ENCODE measurements around the gene DSCAM. TPM values are rescaled to one million over a fixed set of nuclear protein-coding genes. Genes with fewer than 3 reads are reported as not detected.

DSCAM gene
- total and polyA plus RNA-seq, 2 experiments from 2014 or later: not detected

DNA sequence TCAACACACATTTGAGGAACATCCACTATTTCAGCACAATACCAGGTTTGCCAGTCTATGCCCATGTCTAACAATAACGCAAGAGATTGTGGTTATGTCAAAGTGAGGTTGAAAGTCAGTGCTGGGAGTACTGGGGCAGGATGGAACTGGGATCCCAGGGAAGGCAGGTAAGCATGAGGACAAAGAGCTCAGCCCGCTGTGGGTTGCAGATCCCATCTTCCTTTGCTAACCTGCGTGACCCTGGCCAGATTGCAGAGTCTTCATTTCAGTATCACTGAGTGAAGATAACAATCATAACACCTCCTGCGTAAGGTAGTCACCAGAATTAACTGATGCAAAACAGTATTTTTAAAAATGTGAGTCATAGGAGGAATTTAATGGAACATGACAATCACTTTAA, 729.7 kb downstream of the DSCAM start:
- DNase-seq: no peak
- Histone ChIP-seq H3K79me2 (ENCODE audit: insufficient read depth) (no peaks in the 10 kb centered on the region), H3K9ac (no peak overlapping the region), H3F3A (ENCODE audit: insufficient read depth) (no peaks in the 10 kb centered on the region), H2AFZ (no peak overlapping the region), H3K4me2 (ENCODE audit: unreplicated experiment) (no peak overlapping the region), H3K27ac (no peak overlapping the region), H3K4me3 (no peak overlapping the region), H4K20me1 (ENCODE audit: insufficient read depth) (no peaks in the 10 kb centered on the region), H3K9me2 (ENCODE audit: insufficient read depth) (no peaks in the 10 kb centered on the region), H3K4me1 (ENCODE audit: insufficient read depth) (no peaks in the 10 kb centered on the region), H3K36me3 (ENCODE audit: low read depth) (no peaks in the 10 kb centered on the region), H3K27me3 (replicated peaks; ENCODE audit: insufficient read depth) (no peaks in the 10 kb centered on the region), H3K9me3 (ENCODE audit: low read depth) (no peaks in the 10 kb centered on the region)
- TF ChIP-seq EZH2 (IDR thresholded peaks at IDR 0.05; ENCODE audit: insufficient read depth, poor library complexity, severe bottlenecking): no peak
- TF ChIP-seq EZH2phosphoT487 (IDR thresholded peaks at IDR 0.05; ENCODE audit: insufficient read depth, low read depth): no peak
- in situ Hi-C loops (cut with MboI): loop anchor here (25.0 kb wide), 2 partner anchors 105 to 605 kb away; no protein-coding TSS in a partner anchor
- WGBS, 2 experiments (ENCODE audit: low coverage in 1 of 2, low lambda C conversion rate in 2 of 2, missing lambda C conversion rate in 2 of 2): 46 to 51% methylated on average over 4 of the region's 4 CpGs

DNA sequence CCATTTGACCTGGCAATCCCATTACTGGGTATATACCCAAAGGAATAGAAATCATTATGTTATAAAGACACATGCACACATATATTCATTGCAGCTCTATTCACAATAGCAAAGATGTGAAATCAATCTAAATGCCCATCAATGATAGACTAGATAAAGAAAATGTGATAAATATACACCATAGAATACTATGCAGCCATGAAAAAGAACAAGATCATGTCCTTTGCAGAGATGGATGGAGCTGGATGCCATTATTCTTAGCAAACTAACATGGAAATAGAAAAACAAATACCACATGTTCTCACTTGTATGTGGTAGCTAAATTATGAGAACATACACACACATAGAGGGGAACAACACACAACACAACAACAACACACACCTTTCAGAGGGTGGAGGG, 731.2 kb downstream of the DSCAM start:
- Histone ChIP-seq H3K79me2 (ENCODE audit: insufficient read depth) (no peaks in the 10 kb centered on the region), H3K4me1 (ENCODE audit: insufficient read depth) (no peaks in the 10 kb centered on the region), H3K27me3 (replicated peaks; ENCODE audit: insufficient read depth) (no peaks in the 10 kb centered on the region), H2AFZ (no peak overlapping the region), H3K36me3 (ENCODE audit: low read depth) (no peaks in the 10 kb centered on the region), H3K4me3 (no peak overlapping the region), H3K4me2 (ENCODE audit: unreplicated experiment) (no peak overlapping the region), H3K9me3 (ENCODE audit: low read depth) (no peaks in the 10 kb centered on the region), H4K20me1 (ENCODE audit: insufficient read depth) (no peaks in the 10 kb centered on the region), H3K9me2 (ENCODE audit: insufficient read depth) (no peaks in the 10 kb centered on the region), H3K9ac (no peak overlapping the region), H3F3A (ENCODE audit: insufficient read depth) (no peaks in the 10 kb centered on the region), H3K27ac (no peak overlapping the region)
- DNase-seq: no peak
- TF ChIP-seq EZH2 (IDR thresholded peaks at IDR 0.05; ENCODE audit: insufficient read depth, poor library complexity, severe bottlenecking): no peak
- TF ChIP-seq EZH2phosphoT487 (IDR thresholded peaks at IDR 0.05; ENCODE audit: insufficient read depth, low read depth): no peak
- in situ Hi-C loops (cut with MboI): loop anchor here (25.0 kb wide), 2 partner anchors 103 to 603 kb away; no protein-coding TSS in a partner anchor

DNA sequence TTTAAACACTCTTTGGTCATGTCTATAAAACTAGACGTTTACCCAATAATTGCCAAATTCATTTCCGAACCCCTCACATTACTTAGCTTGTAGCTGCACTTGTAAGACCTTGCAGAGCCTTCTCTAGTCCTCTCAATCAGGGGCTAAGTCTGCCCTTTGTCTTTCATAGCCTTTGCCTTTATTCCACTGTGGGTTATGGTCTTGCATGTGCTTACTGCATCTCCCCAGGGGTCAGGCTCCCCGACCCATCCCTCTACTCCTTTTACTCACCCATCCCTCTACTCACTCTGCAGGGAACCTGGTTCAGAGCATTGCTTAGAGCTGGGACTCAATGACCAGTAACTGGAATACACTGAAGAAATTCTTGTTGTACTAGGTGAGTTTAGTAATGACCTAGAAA, 744.3 kb downstream of the DSCAM start:
- Histone ChIP-seq H3K4me3 (no peak overlapping the region), H3K4me2 (ENCODE audit: unreplicated experiment) (no peak overlapping the region), H3K79me2 (ENCODE audit: insufficient read depth) (no peaks in the 10 kb centered on the region), H3K9ac (no peak overlapping the region), H3K27me3 (replicated peaks; ENCODE audit: insufficient read depth) (no peaks in the 10 kb centered on the region), H4K20me1 (ENCODE audit: insufficient read depth) (no peaks in the 10 kb centered on the region), H3K9me3 (ENCODE audit: low read depth) (peaks cover 5% of the 10 kb centered on the region), H2AFZ (no peak overlapping the region), H3K36me3 (ENCODE audit: low read depth) (no peaks in the 10 kb centered on the region), H3K4me1 (ENCODE audit: insufficient read depth) (no peaks in the 10 kb centered on the region), H3K27ac (no peak overlapping the region), H3K9me2 (ENCODE audit: insufficient read depth) (no peaks in the 10 kb centered on the region), H3F3A (ENCODE audit: insufficient read depth) (no peaks in the 10 kb centered on the region)
- in situ Hi-C loops (cut with MboI): loop anchor here (25.0 kb wide), 2 partner anchors 90 to 590 kb away; no protein-coding TSS in a partner anchor
- no peak for DNase-seq
- TF ChIP-seq EZH2phosphoT487 (IDR thresholded peaks at IDR 0.05; ENCODE audit: insufficient read depth, low read depth): no peak
- 23 to 31% methylated on average over 3 of the region's 3 CpGs for WGBS, 2 experiments (ENCODE audit: low coverage in 1 of 2, low lambda C conversion rate in 2 of 2, missing lambda C conversion rate in 2 of 2)

DNA sequence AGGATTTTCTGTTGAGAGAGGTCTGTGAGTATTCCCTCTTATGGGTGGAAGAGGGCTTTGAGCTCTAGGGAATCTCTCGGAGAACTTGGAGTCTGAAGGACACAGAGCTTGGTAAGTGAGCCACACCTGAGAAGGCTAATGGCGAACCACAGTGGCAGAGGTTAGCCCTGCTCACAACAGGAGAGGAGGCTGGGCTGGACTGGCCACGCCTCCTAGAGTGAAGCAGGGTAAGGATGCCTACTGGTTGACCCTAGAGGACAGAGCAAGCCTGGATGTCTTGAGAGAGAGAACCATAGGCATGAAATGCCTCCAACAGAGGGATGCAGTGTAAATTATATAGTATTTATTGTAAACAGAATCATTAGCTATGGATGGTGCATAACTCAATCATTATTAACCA, 747.1 kb downstream of the DSCAM start:
- H3K36me3 ChIP-seq (ENCODE audit: low read depth): no peaks in the 10 kb centered on the region
- no peaks in the 10 kb centered on the region for H4K20me1 ChIP-seq (ENCODE audit: insufficient read depth)
- DNase-seq: no peak
- no peak overlapping the region for H3K9ac ChIP-seq
- TF ChIP-seq EZH2phosphoT487 (IDR thresholded peaks at IDR 0.05; ENCODE audit: insufficient read depth, low read depth) (no peak), EZH2 (IDR thresholded peaks at IDR 0.05; ENCODE audit: insufficient read depth, poor library complexity, severe bottlenecking) (no peak)
- H3K4me1 ChIP-seq (ENCODE audit: insufficient read depth): no peaks in the 10 kb centered on the region
- no peak overlapping the region for H3K27ac ChIP-seq
- 13 to 21% methylated on average over 3 of the region's 3 CpGs for WGBS, 2 experiments (ENCODE audit: low coverage in 1 of 2, low lambda C conversion rate in 2 of 2, missing lambda C conversion rate in 2 of 2)
- no peaks in the 10 kb centered on the region for H3F3A ChIP-seq (ENCODE audit: insufficient read depth)
- no peak overlapping the region for H3K4me2 ChIP-seq (ENCODE audit: unreplicated experiment)
- H3K79me2 ChIP-seq (ENCODE audit: insufficient read depth): no peaks in the 10 kb centered on the region
- no peak overlapping the region for H3K4me3 ChIP-seq
- no peaks in the 10 kb centered on the region for H3K27me3 ChIP-seq (replicated peaks; ENCODE audit: insufficient read depth)
- H3K9me3 ChIP-seq (ENCODE audit: low read depth): peaks cover 5% of the 10 kb centered on the region
- H2AFZ ChIP-seq: no peak overlapping the region
- no peaks in the 10 kb centered on the region for H3K9me2 ChIP-seq (ENCODE audit: insufficient read depth)
- in situ Hi-C loops (cut with MboI): loop anchor here (25.0 kb wide), 2 partner anchors 88 to 588 kb away; no protein-coding TSS in a partner anchor

DNA sequence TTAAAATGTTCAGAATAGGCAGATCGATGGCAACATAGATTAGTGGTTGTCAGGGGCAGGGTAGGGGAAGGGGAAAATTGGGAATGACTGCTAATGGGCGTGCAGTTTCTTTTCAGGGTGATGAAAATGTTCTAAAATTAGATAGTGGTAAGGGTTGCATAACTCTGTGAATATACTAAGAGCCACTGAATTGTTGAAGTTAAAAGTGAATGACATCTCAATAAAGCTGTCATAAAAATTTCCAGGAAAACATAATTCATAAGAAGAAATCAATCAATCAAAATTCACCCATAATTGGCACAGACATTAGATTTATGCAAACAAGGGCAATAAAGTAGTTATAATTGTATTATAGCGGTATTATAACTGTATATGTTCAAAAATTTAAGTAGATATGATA, 751.5 kb downstream of the DSCAM start:
- in situ Hi-C loops (cut with MboI): no loop called here
- Histone ChIP-seq H3K4me1 (ENCODE audit: insufficient read depth) (no peaks in the 10 kb centered on the region), H3K4me3 (no peak overlapping the region), H3K9ac (no peak overlapping the region), H3K27ac (no peak overlapping the region), H3K79me2 (ENCODE audit: insufficient read depth) (no peaks in the 10 kb centered on the region), H3K36me3 (ENCODE audit: low read depth) (no peaks in the 10 kb centered on the region), H3K9me2 (ENCODE audit: insufficient read depth) (no peaks in the 10 kb centered on the region), H3K9me3 (ENCODE audit: low read depth) (no peaks in the 10 kb centered on the region), H3K4me2 (ENCODE audit: unreplicated experiment) (no peak overlapping the region), H2AFZ (no peak overlapping the region), H4K20me1 (ENCODE audit: insufficient read depth) (no peaks in the 10 kb centered on the region), H3F3A (ENCODE audit: insufficient read depth) (no peaks in the 10 kb centered on the region), H3K27me3 (replicated peaks; ENCODE audit: insufficient read depth) (no peaks in the 10 kb centered on the region)
- TF ChIP-seq EZH2 (IDR thresholded peaks at IDR 0.05; ENCODE audit: insufficient read depth, poor library complexity, severe bottlenecking) (no peak), EZH2phosphoT487 (IDR thresholded peaks at IDR 0.05; ENCODE audit: insufficient read depth, low read depth) (no peak)
- 16 to 20% methylated on average over 3 of the region's 3 CpGs for WGBS, 2 experiments (ENCODE audit: low coverage in 1 of 2, low lambda C conversion rate in 2 of 2, missing lambda C conversion rate in 2 of 2)
- DNase-seq: no peak
